NK-92 treated with Interleukin-12 subunit alpha and Interleukin-12 subunit beta, amount 100 ng/mL, for 24 hours (cell line): ENCODE measurements around the gene LRRC72.

ENCODE experiments used
- DNase-seq: peaks from one replicate; lab custom pipeline; 2025; lab: John Stamatoyannopoulos, UW

Gene LRRC72

GRCh38 chr7:16627236-16627635 lies 100.6 kb downstream of the LRRC72 start:
- DNase-seq, result no peak

- no peak for DNase-seq
Observed at GRCh38 chr7:16630654-16631053, 104.0 kb downstream of the LRRC72 start.
